H1 (cell line): ENCODE measurements around the gene ATP2B3. TPM values are rescaled to one million over a fixed set of nuclear protein-coding genes. Genes with fewer than 3 reads are reported as not detected.

Source experiments
- CTCF ChIA-PET: fragments of 300-600 bp; sonication (Branson Sonifier 250); formaldehyde crosslinking; loops from one replicate; lab custom pipeline; 2021; ENCODE audit not compliant: partially characterized antibody; lab: Charles Lee
- POLR2A ChIA-PET: fragments of 300-600 bp; sonication (Branson Sonifier 250); formaldehyde crosslinking; loops from one replicate; lab custom pipeline; 2021; ENCODE audit warnings: inconsistent platforms; ENCODE audit not compliant: partially characterized antibody; lab: Charles Lee
- DNase-seq, 2 experiments: peaks; one replicate each; pipeline versions ENCODE4 v3.0.0 to v3.0.0-alpha.2; 2010 to 2022; ENCODE audit warnings: low spot score in 2 of 2, low read depth in 1 of 2, mixed read lengths in 1 of 2
- FAIRE-seq: peaks from 2 replicates; lab custom pipeline; 2011; peaks lifted over from hg19 to GRCh38; lab: Jason Lieb, UNC
- H2AFZ ChIP-seq: 2 replicates; pipeline ENCODE4 v1.8.1; 2012; ENCODE audit warnings: low read length, inconsistent platforms
- H2AK5ac ChIP-seq: 2 replicates; pipeline ENCODE4 v1.6.1; 2013; ENCODE audit warnings: low read depth, low read length
- H2BK120ac ChIP-seq: replicated peaks from 2 replicates; pipeline ENCODE3; 2013; ENCODE audit warnings: low read depth, low read length, inconsistent platforms
- H2BK12ac ChIP-seq: 2 replicates; pipeline ENCODE4 v1.6.1; 2013; ENCODE audit warnings: low read depth, low read length
- H2BK15ac ChIP-seq: 2 replicates; pipeline ENCODE4 v1.6.1; 2013; ENCODE audit warnings: low read length
- H2BK20ac ChIP-seq: 2 replicates; pipeline ENCODE4 v1.6.1; 2013; ENCODE audit warnings: low read length
- H2BK5ac ChIP-seq: 2 replicates; pipeline ENCODE4 v1.6.1; 2013; ENCODE audit warnings: low read depth, low read length
- H3K14ac ChIP-seq: 2 replicates; pipeline ENCODE4 v1.6.1; 2013; ENCODE audit warnings: inconsistent platforms; ENCODE audit not compliant: insufficient read length
- H3K18ac ChIP-seq: 2 replicates; pipeline ENCODE4 v1.6.1; 2013; ENCODE audit warnings: low read length; ENCODE audit errors: extremely low read depth
- H3K23ac ChIP-seq: 2 replicates; pipeline ENCODE4 v1.6.1; 2013; ENCODE audit warnings: inconsistent platforms; ENCODE audit not compliant: insufficient read length
- H3K23me2 ChIP-seq: 2 replicates; pipeline ENCODE4 v1.6.1; 2013; ENCODE audit warnings: low read depth, low read length
- H3K27ac ChIP-seq: 2 replicates; pipeline ENCODE4 v1.6.1; 2011; ENCODE audit warnings: low read depth, low read length, inconsistent platforms
- H3K27me3 ChIP-seq, 4 experiments: replicated peaks in 1 of 4; 1 replicate in 1 of 4; 2 replicates in 3 of 4; pipeline versions ENCODE4 v1.6.1 to v1.8.1; 2011 to 2013; ENCODE audit warnings: low read length in 3 of 4, mild to moderate bottlenecking in 3 of 4, inconsistent platforms in 2 of 4, mixed read lengths in 2 of 4, moderate library complexity in 1 of 4; ENCODE audit not compliant: control insufficient read depth in 3 of 4, insufficient read depth in 3 of 4; ENCODE audit errors: extremely low read depth in 1 of 4
- H3K36me3 ChIP-seq, 4 experiments: 2 replicates each; pipeline versions ENCODE4 v1.6.1 to v1.8.1; 2011 to 2013; ENCODE audit warnings: mild to moderate bottlenecking in 4 of 4, low read length in 3 of 4, moderate library complexity in 2 of 4, control low read depth in 1 of 4, inconsistent platforms in 1 of 4; ENCODE audit not compliant: insufficient read depth in 4 of 4, control insufficient read depth in 2 of 4
- H3K4ac ChIP-seq: replicated peaks from 2 replicates; pipeline ENCODE3; 2013; ENCODE audit warnings: low read length, low read depth, mixed read lengths, inconsistent platforms; ENCODE audit not compliant: insufficient read length
- H3K4me1 ChIP-seq, 4 experiments: replicated peaks in 1 of 4; 1 replicate in 1 of 4; 2 replicates in 3 of 4; pipeline versions ENCODE4 v1.6.1 to v1.8.1; 2011 to 2013; ENCODE audit warnings: low read length in 3 of 4, inconsistent platforms in 2 of 4, mixed read lengths in 1 of 4; ENCODE audit not compliant: insufficient read depth in 4 of 4, control insufficient read depth in 3 of 4
- H3K4me2 ChIP-seq, 2 experiments: 2 replicates each; pipeline versions ENCODE4 v1.6.1 to v1.8.1; 2011 to 2013; ENCODE audit warnings: low read depth in 2 of 2, low read length in 2 of 2, control low read depth in 1 of 2, inconsistent platforms in 1 of 2, mild to moderate bottlenecking in 1 of 2; ENCODE audit not compliant: insufficient read depth in 1 of 2
- H3K4me3 ChIP-seq, 4 experiments: fragments of 200-600, 300-600 bp in 1 of 4; sonication (generic), shearing (Covaris generic), sonication (Bioruptor Twin) in 1 of 4; 2 replicates each; pipeline versions ENCODE4 v1.5.1 to v1.8.1; 2011 to 2016; ENCODE audit warnings: low read length in 4 of 4, low read depth in 3 of 4, control low read depth in 2 of 4, inconsistent platforms in 2 of 4, mild to moderate bottlenecking in 2 of 4, mixed read lengths in 1 of 4, moderate library complexity in 1 of 4; ENCODE audit not compliant: insufficient read depth in 2 of 4; ENCODE audit errors: extremely low read depth in 1 of 4
- H3K56ac ChIP-seq: replicated peaks from 2 replicates; pipeline ENCODE3; 2013; ENCODE audit warnings: low read depth, mild to moderate bottlenecking, mixed read lengths, low read length, inconsistent platforms; ENCODE audit not compliant: insufficient read length
- H3K79me1 ChIP-seq: 2 replicates; pipeline ENCODE4 v1.6.1; 2013; ENCODE audit warnings: low read depth, low read length, control low read depth
- H3K79me2 ChIP-seq, 2 experiments: 2 replicates each; pipeline versions ENCODE4 v1.6.1 to v1.8.1; 2012 to 2013; ENCODE audit warnings: low read length in 2 of 2, mild to moderate bottlenecking in 2 of 2, inconsistent platforms in 1 of 2; ENCODE audit not compliant: insufficient read depth in 2 of 2, control insufficient read depth in 1 of 2
- H3K9ac ChIP-seq, 4 experiments: replicated peaks in 1 of 4; 1 replicate in 1 of 4; 2 replicates in 3 of 4; pipeline versions ENCODE4 v1.6.1 to v1.8.1; 2011 to 2013; ENCODE audit warnings: low read depth in 3 of 4, low read length in 3 of 4, control low read depth in 2 of 4, mild to moderate bottlenecking in 2 of 4, moderate library complexity in 2 of 4, inconsistent platforms in 1 of 4; ENCODE audit errors: extremely low read depth in 1 of 4
- H3K9me3 ChIP-seq, 2 experiments: 2 replicates each; pipeline versions ENCODE4 v1.6.1 to v1.8.1; 2012 to 2013; ENCODE audit warnings: mild to moderate bottlenecking in 2 of 2, moderate library complexity in 2 of 2, control low read depth in 1 of 2, inconsistent platforms in 1 of 2, low read depth in 1 of 2, low read length in 1 of 2, mixed read lengths in 1 of 2; ENCODE audit not compliant: insufficient read depth in 2 of 2
- H4K20me1 ChIP-seq, 2 experiments: replicated peaks in 1 of 2; 2 replicates each; pipeline versions ENCODE3 to v1.8.1; 2011 to 2013; ENCODE audit warnings: inconsistent platforms in 2 of 2, low read length in 2 of 2, mild to moderate bottlenecking in 1 of 2; ENCODE audit not compliant: insufficient read depth in 2 of 2, control insufficient read depth in 1 of 2
- H4K5ac ChIP-seq: 2 replicates; pipeline ENCODE4 v1.6.1; 2013; ENCODE audit warnings: low read length, low read depth, mixed read lengths, inconsistent platforms; ENCODE audit not compliant: insufficient read length
- H4K8ac ChIP-seq: 2 replicates; pipeline ENCODE4 v1.8.0; 2013; ENCODE audit warnings: mild to moderate bottlenecking, moderate library complexity, low read length, inconsistent platforms; ENCODE audit not compliant: insufficient read depth; ENCODE audit errors: extremely low read depth
- H4K91ac ChIP-seq: replicated peaks from 2 replicates; pipeline ENCODE3; 2013; ENCODE audit warnings: low read length, mixed read lengths, inconsistent platforms; ENCODE audit not compliant: insufficient read length
- WGBS, 2 experiments: shearing (Covaris generic) in 1 of 2; methylation state at CpG; one replicate each; pipeline versions ENCODE4 v1.1.6 to v1.1.7; 2013 to 2015; ENCODE audit warnings: low lambda C conversion rate in 2 of 2, mixed read lengths in 2 of 2, inconsistent platforms in 1 of 2, low coverage in 1 of 2, missing lambda C conversion rate in 1 of 2; ENCODE audit not compliant: insufficient replicate concordance in 2 of 2, insufficient coverage in 1 of 2, insufficient read length in 1 of 2; ENCODE audit errors: extremely low coverage in 1 of 2, missing lambda C conversion rate in 1 of 2; 5-methylcytosine and 5-hydroxymethylcytosine counted together
- polyA plus RNA-seq, 7 experiments: library from polyadenylated mRNA; depleted of rRNA in 3 of 7; stranded (reverse) in 5 of 7; unstranded in 2 of 7; fragments of >200 nt in 5 of 7; fragments of 200-250 nt in 2 of 7; gene quantifications; 1 replicate in 5 of 7; 2 replicates in 1 of 7; 4 replicates in 1 of 7; pipeline versions ENCODE4 v1.2.1 to v1.2.3, GENCODE V29; 2011 to 2013; ENCODE audit warnings: missing spikeins in 2 of 7, mixed read lengths in 2 of 7
- total RNA-seq: library from RNA; stranded (reverse); fragmentation: NEBNext Ultra II Directional; extraction: Animal tissue kit (Norgen Biotek cat#: 25700); gene quantifications from 2 replicates; pipeline ENCODE4 v1.2.1, GENCODE V29; 2021

ATP2B3 gene
- total and polyA plus RNA-seq, 2 of the 8 experiments (the other 6 are each of a cell fraction or from before 2014, with no cell fraction given), result 0.14 to 0.19 TPM

GRCh38 chrX:153524234-153524633, 6.8 kb downstream of the ATP2B3 start:
- FAIRE-seq, result no peak
- no peak overlapping the region for H2AFZ ChIP-seq
- H3K4me3 ChIP-seq, result no peak overlapping the region
- no peak overlapping the region for H3K56ac ChIP-seq
- ChIA-PET CTCF (interaction anchor here (0.6 to 1.3 kb wide), 4 partner anchors 16 to 137 kb away, joined by 3 read pairs; no protein-coding TSS in a partner anchor), POLR2A (no interaction called here)
- DNase-seq, result no peak
- H2BK20ac ChIP-seq, result no peak overlapping the region
- H3K4me2 ChIP-seq, result no peak overlapping the region
- no peak overlapping the region for H2BK120ac ChIP-seq
- no peaks in the 10 kb centered on the region for H3K9me3 ChIP-seq
- peaks cover 0 to 3% (median 2%) of the 10 kb centered on the region in 4 experiments; a peak in 6 of 7 replicates for H3K27me3 ChIP-seq
- no peak overlapping the region for H2BK12ac ChIP-seq
- 92% methylated on average over 2 of the region's 3 CpGs; no CpG with 5 or more reads in 1 of the 2 experiments for WGBS, 2 experiments
- no peak overlapping the region for H3K14ac ChIP-seq
- H4K8ac ChIP-seq, result no peak overlapping the region
- H3K9ac ChIP-seq, result no peak overlapping the region
- no peak overlapping the region for H3K18ac ChIP-seq
- no peaks in the 10 kb centered on the region for H3K79me2 ChIP-seq
- H3K23me2 ChIP-seq, result no peaks in the 10 kb centered on the region
- H2BK5ac ChIP-seq, result no peak overlapping the region
- no peak overlapping the region for H2BK15ac ChIP-seq
- no peaks in the 10 kb centered on the region for H4K20me1 ChIP-seq
- no peak overlapping the region for H2AK5ac ChIP-seq
- H3K23ac ChIP-seq, result no peak overlapping the region
- no peaks in the 10 kb centered on the region for H3K36me3 ChIP-seq
- no peaks in the 10 kb centered on the region for H3K79me1 ChIP-seq
- H3K4me1 ChIP-seq, result peaks cover 0 to 6% (median 0%) of the 10 kb centered on the region in 4 experiments; a peak in 1 of 7 replicates
- no peak overlapping the region for H3K4ac ChIP-seq
- H4K5ac ChIP-seq, result no peak overlapping the region
- H4K91ac ChIP-seq, result no peak overlapping the region
- no peak overlapping the region for H3K27ac ChIP-seq
